OCI-LY7 (cell line): ENCODE measurements around the gene NOS2. TPM values are rescaled to one million over a fixed set of nuclear protein-coding genes. Genes with fewer than 3 reads are reported as not detected.

Experiments used
- BruUV-seq: library from RNA; stranded (reverse); fragments of 400-500 nt; replicated peaks from 2 replicates; lab custom pipeline; 2021; lab: Mats Ljungman, UMichigan
- CTCF ChIA-PET: fragments of 300-600 bp; sonication (Branson Sonifier 250); formaldehyde crosslinking; loops from one replicate; lab custom pipeline; 2022; ENCODE audit warnings: antibody characterized with exemption; ENCODE audit not compliant: unreplicated experiment; lab: Charles Lee
- POLR2A ChIA-PET: fragments of 300-600 bp; sonication (Branson Sonifier 250); formaldehyde crosslinking; loops from one replicate; lab custom pipeline; 2022; ENCODE audit warnings: antibody characterized with exemption; lab: Charles Lee
- DNase-seq: peaks from one replicate; pipeline ENCODE4 v3.0.0-alpha.2; 2015; ENCODE audit warnings: low spot score
- H2AFZ ChIP-seq: fragments of 200-600 bp; sonication (generic), shearing (Covaris generic); 2 replicates; pipeline ENCODE4 v1.6.1; 2014; ENCODE audit warnings: mild to moderate bottlenecking, antibody characterized with exemption, low read length, moderate library complexity
- H3K27ac ChIP-seq: fragments of 200-600 bp; sonication (generic); 2 replicates; pipeline ENCODE4 v1.5.1; 2014; ENCODE audit warnings: mixed run types, low read depth, mild to moderate bottlenecking, moderate library complexity, low read length, inconsistent platforms; ENCODE audit not compliant: poor library complexity, severe bottlenecking
- H3K36me3 ChIP-seq: fragments of 200-600 bp; sonication (generic); 2 replicates; pipeline ENCODE4 v1.6.1; 2014; ENCODE audit warnings: mild to moderate bottlenecking, antibody characterized with exemption, low read length, moderate library complexity, mixed read lengths; ENCODE audit not compliant: insufficient read depth
- H3K4me1 ChIP-seq: fragments of 200-600 bp; sonication (generic); 2 replicates; pipeline ENCODE4 v1.5.1; 2014; ENCODE audit warnings: mild to moderate bottlenecking, low read length; ENCODE audit not compliant: insufficient read depth, poor library complexity, severe bottlenecking
- H3K4me2 ChIP-seq: fragments of 200-600 bp; sonication (generic); 2 replicates; pipeline ENCODE4 v1.6.1; 2014; ENCODE audit warnings: mild to moderate bottlenecking, low read length
- H3K4me3 ChIP-seq: fragments of 200-600 bp; sonication (generic); 2 replicates; pipeline ENCODE4 v1.5.1; 2014; ENCODE audit warnings: mild to moderate bottlenecking, low read depth, low read length; ENCODE audit not compliant: poor library complexity, severe bottlenecking
- H3K79me2 ChIP-seq: fragments of 200-600 bp; sonication (generic); 2 replicates; pipeline ENCODE4 v1.6.1; 2016; ENCODE audit warnings: low read depth, mild to moderate bottlenecking, low read length, moderate library complexity, mixed read lengths; ENCODE audit not compliant: insufficient read depth
- H3K9me2 ChIP-seq: fragments of 200-600 bp; sonication (generic); 2 replicates; pipeline ENCODE4 v1.6.1; 2016; ENCODE audit warnings: mild to moderate bottlenecking, low read length, mixed read lengths; ENCODE audit not compliant: insufficient read depth
- H3K9me3 ChIP-seq: fragments of 200-600 bp; sonication (generic); 2 replicates; pipeline ENCODE4 v1.6.1; 2014; ENCODE audit warnings: mild to moderate bottlenecking, mixed run types, low read length, mixed read lengths
- H4K20me1 ChIP-seq: fragments of 200-600 bp; sonication (generic); 2 replicates; pipeline ENCODE4 v1.6.1; 2014; ENCODE audit warnings: mild to moderate bottlenecking, antibody characterized with exemption, low read length, moderate library complexity, mixed read lengths; ENCODE audit not compliant: insufficient read depth
- EZH2phosphoT487 ChIP-seq: fragments of 200-600 bp; sonication (generic); IDR thresholded peaks from 2 replicates; pipeline ENCODE4 v1.6.1; 2018; ENCODE audit warnings: low read depth, borderline replicate concordance, mild to moderate bottlenecking, mixed run types, antibody characterized with exemption, low read length, moderate library complexity, mixed read lengths
- intact Hi-C: fragments of 100-400 bp; cut with micrococcal nuclease; formaldehyde crosslinking; loops from one replicate; pipeline ENCODE4 v1.10.0; 2022; ENCODE audit not compliant: unreplicated experiment
- total RNA-seq, 2 experiments: library from RNA; depleted of rRNA in 1 of 2; stranded (reverse); fragments of >200 nt in 1 of 2; shearing (Covaris generic) in 1 of 2; gene quantifications; 2 replicates each; pipeline ENCODE4 v1.2.3, GENCODE V29; 2014 to 2022
- TF ChIP-seq, protein P1 (sequence below): fragments of 200-600 bp; sonication (generic); conservative IDR thresholded peaks from 2 replicates; pipeline ENCODE4 v1.5.1; 2014; ENCODE audit warnings: mild to moderate bottlenecking, antibody characterized with exemption, low read length, moderate library complexity, mixed read lengths

NOS2 gene
- total RNA-seq, 2 experiments from 2014 or later: not detected

GRCh38 chr17:27783440-27784350, 16.6 kb downstream of the NOS2 start:
- intact Hi-C loops: no loop called here
- Histone ChIP-seq H3K4me2 (no peak overlapping the region), H4K20me1 (no peaks in the 10 kb centered on the region), H3K4me3 (no peak overlapping the region), H3K79me2 (no peaks in the 10 kb centered on the region), H3K36me3 (no peaks in the 10 kb centered on the region), H3K27ac (no peak overlapping the region), H2AFZ (no peak overlapping the region), H3K9me3 (no peaks in the 10 kb centered on the region), H3K9me2 (no peaks in the 10 kb centered on the region), H3K4me1 (peaks cover 7% of the 10 kb centered on the region)
- DNase-seq: no peak
- TF ChIP-seq EZH2phosphoT487: no peak
- TF ChIP-seq, protein P1, sequence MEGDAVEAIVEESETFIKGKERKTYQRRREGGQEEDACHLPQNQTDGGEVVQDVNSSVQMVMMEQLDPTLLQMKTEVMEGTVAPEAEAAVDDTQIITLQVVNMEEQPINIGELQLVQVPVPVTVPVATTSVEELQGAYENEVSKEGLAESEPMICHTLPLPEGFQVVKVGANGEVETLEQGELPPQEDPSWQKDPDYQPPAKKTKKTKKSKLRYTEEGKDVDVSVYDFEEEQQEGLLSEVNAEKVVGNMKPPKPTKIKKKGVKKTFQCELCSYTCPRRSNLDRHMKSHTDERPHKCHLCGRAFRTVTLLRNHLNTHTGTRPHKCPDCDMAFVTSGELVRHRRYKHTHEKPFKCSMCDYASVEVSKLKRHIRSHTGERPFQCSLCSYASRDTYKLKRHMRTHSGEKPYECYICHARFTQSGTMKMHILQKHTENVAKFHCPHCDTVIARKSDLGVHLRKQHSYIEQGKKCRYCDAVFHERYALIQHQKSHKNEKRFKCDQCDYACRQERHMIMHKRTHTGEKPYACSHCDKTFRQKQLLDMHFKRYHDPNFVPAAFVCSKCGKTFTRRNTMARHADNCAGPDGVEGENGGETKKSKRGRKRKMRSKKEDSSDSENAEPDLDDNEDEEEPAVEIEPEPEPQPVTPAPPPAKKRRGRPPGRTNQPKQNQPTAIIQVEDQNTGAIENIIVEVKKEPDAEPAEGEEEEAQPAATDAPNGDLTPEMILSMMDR: no peak
- BruUV-seq: no TSS peak
- POLR2A ChIA-PET: interaction anchor here (0.7 kb wide), 1 partner anchor 18 kb away, joined by 3 read pairs; no protein-coding TSS in a partner anchor
- CTCF ChIA-PET: no interaction called here

DNA sequence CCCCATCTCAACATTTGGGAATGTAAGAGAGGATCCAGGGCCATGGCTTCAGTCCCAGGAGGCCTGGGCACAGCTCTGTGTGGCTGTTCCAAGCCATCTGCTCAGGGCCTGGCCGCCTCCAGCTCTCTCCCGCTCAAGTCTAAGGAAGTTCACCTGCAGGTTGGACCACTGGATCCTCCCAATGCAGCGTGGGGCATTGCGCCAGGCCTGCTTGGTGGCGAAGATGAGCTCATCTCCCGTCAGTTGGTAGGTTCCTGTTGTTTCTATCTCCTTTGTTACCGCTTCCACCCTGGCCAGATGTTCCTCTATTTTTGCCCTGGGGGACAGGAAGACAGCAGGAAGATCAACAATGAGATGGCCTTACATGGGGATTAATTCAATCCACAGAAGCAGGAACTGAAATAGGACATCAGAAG, 17.5 kb downstream of the NOS2 start:
- peaks cover 7% of the 10 kb centered on the region for H3K4me1 ChIP-seq
- H3K36me3 ChIP-seq: no peaks in the 10 kb centered on the region
- CTCF ChIA-PET: no interaction called here
- H4K20me1 ChIP-seq: no peaks in the 10 kb centered on the region
- intact Hi-C loops: no loop called here
- H3K27ac ChIP-seq: no peak overlapping the region
- peak; percentile 25 for DNase-seq
- no peak overlapping the region for H3K4me2 ChIP-seq
- no peaks in the 10 kb centered on the region for H3K9me2 ChIP-seq
- TF ChIP-seq, protein P1: no peak
- TF ChIP-seq EZH2phosphoT487: no peak
- H3K79me2 ChIP-seq: no peaks in the 10 kb centered on the region
- POLR2A ChIA-PET: interaction anchor here (0.6 kb wide), 1 partner anchor 20 kb away, joined by 4 read pairs; no protein-coding TSS in a partner anchor
- no peaks in the 10 kb centered on the region for H3K9me3 ChIP-seq
- no peak overlapping the region for H2AFZ ChIP-seq
- no peak overlapping the region for H3K4me3 ChIP-seq
- no TSS peak for BruUV-seq

DNA sequence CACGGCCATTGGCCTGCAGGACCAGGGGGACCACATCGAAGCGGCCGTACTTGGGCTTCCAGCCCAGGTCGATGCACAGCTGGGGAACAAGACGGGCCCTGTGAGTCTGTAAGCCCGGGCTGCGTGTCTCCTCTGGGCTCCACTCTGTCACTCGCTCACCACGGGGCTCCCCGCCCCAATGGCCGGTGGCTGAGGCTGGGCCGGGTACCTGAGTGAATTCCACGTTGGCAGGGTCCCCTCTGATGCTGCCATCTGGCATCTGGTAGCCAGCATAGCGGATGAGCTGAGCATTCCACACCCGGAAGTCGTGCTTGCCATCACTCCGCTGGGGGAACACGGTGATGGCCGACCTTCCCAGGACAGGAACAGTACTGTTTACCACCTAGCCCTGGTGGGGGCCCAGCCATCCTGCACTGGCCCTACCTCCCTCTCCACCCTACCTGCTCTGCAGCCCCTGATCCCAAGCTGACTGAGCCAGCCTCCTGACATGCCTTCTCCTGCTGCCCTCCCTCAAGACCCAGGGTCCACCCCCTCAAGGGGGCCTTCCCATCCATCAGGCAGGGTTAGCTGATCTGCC, 19.4 kb downstream of the NOS2 start:
- no peaks in the 10 kb centered on the region for H3K9me3 ChIP-seq
- no TSS peak for BruUV-seq
- no peak for TF ChIP-seq EZH2phosphoT487
- TF ChIP-seq, protein P1: no peak
- no peak for DNase-seq
- CTCF ChIA-PET: no interaction called here
- H4K20me1 ChIP-seq: no peaks in the 10 kb centered on the region
- no peak overlapping the region for H2AFZ ChIP-seq
- H3K9me2 ChIP-seq: no peaks in the 10 kb centered on the region
- POLR2A ChIA-PET: no interaction called here
- no peaks in the 10 kb centered on the region for H3K36me3 ChIP-seq
- no peaks in the 10 kb centered on the region for H3K79me2 ChIP-seq
- no peak overlapping the region for H3K27ac ChIP-seq
- peaks cover 7% of the 10 kb centered on the region for H3K4me1 ChIP-seq
- H3K4me3 ChIP-seq: no peak overlapping the region
- intact Hi-C loops: no loop called here
- no peak overlapping the region for H3K4me2 ChIP-seq
